ENCODE results near the gene AGPAT4. TPM values are rescaled to one million over a fixed set of nuclear protein-coding genes. Genes with fewer than 3 reads are reported as not detected.

Gene AGPAT4
- total and polyA plus RNA-seq, 2 of the 13 experiments (the other 11 are each of a cell fraction or from before 2014, with no cell fraction given), result 0.07 to 0.13 TPM

DNA sequence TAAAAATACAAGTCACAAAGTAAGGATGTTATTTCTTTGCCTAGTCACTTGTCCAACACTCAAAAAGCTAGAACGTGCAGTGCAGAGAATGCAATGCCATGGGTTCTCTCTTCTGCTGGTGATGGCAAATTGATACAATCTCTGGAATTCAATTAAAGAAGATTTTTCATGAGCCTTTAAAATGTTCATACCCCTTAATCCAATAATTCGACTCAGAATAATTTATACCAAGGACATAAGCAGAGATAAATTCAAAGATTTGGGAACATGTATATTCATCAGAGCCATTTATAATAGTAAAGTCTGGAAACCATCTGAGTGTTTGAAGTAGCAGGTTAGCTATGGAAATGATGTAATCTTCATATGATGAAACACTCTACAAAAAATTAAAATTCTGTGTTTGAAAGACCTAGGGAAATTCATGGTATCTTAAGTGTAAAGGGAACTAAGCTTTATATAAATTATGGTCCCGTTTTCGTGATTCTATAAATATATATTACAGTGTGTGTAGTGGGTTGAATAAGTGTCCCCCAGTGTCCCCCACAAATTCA lies 2.8 kb upstream of the AGPAT4 start:
- CTCF ChIA-PET (ENCODE audit: low intra/inter-chr PET ratio, low total read pairs), result no interaction called here
- in situ Hi-C loops (cut with HindIII; ENCODE audit: extremely low pct_ligation_motif_present, low pct_unique_long_range_greater_than_20kb) (no loop called here), intact Hi-C loops (cut with micrococcal nuclease; ENCODE audit: unreplicated experiment) (no loop called here)
- Histone ChIP-seq H3K79me2 (ENCODE audit: insufficient read depth, low read length) (no peaks in the 10 kb centered on the region), H3K4me2 (ENCODE audit: low read depth, low read length) (no peak overlapping the region), H3K4me1 (ENCODE audit: insufficient read depth, low read length) (no peaks in the 10 kb centered on the region), H3K9me3 (ENCODE audit: low read length) (peaks cover 5% of the 10 kb centered on the region; the same call in 1 of the 2 replicates), H3K27me3 (ENCODE audit: control insufficient read depth in 1 of 2, insufficient read depth in 2 of 2, low read length in 2 of 2) (peaks cover 0 to 6% of the 10 kb centered on the region in 2 experiments; a peak in 2 of 5 replicates), H3K27ac (ENCODE audit: extremely low read length, insufficient read depth, low read length) (no peak overlapping the region), H4K20me1 (ENCODE audit: insufficient read depth, low read length) (no peaks in the 10 kb centered on the region), H3K4me3 (replicated peaks in 1 of 3; ENCODE audit: insufficient read depth in 1 of 3, low read depth in 2 of 3, low read length in 3 of 3) (no peak overlapping the region), H3K9ac (ENCODE audit: insufficient read depth, low read depth, low read length) (no peak overlapping the region), H2AFZ (ENCODE audit: low read length) (no peak overlapping the region), H3K36me3 (replicated peaks in 1 of 2; ENCODE audit: control insufficient read depth in 1 of 2, insufficient read depth in 2 of 2, low read length in 2 of 2) (no peaks in the 10 kb centered on the region)
- ATAC-seq (no peak), DNase-seq (ENCODE audit: low spot score) (no peak), FAIRE-seq (no peak)
- 1% methylated on average over 4 of the region's 4 CpGs for WGBS (ENCODE audit: low lambda C conversion rate)
- POLR2A ChIA-PET, result no interaction called here
- TF ChIP-seq, protein P1, sequence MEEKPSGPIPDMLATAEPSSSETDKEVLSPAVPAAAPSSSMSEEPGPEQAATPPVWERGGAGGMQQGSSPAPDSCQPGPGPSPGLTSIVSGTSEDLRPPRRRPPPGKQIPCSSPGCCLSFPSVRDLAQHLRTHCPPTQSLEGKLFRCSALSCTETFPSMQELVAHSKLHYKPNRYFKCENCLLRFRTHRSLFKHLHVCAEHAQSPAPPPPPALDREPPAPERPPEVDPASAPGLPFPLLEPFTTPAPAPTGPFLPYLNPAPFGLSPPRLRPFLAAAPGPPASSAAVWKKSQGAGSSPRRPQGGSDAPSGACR (CRISPR knock-in tag; IDR thresholded peaks at IDR 0.05), result no peak
- TF ChIP-seq, protein P2, sequence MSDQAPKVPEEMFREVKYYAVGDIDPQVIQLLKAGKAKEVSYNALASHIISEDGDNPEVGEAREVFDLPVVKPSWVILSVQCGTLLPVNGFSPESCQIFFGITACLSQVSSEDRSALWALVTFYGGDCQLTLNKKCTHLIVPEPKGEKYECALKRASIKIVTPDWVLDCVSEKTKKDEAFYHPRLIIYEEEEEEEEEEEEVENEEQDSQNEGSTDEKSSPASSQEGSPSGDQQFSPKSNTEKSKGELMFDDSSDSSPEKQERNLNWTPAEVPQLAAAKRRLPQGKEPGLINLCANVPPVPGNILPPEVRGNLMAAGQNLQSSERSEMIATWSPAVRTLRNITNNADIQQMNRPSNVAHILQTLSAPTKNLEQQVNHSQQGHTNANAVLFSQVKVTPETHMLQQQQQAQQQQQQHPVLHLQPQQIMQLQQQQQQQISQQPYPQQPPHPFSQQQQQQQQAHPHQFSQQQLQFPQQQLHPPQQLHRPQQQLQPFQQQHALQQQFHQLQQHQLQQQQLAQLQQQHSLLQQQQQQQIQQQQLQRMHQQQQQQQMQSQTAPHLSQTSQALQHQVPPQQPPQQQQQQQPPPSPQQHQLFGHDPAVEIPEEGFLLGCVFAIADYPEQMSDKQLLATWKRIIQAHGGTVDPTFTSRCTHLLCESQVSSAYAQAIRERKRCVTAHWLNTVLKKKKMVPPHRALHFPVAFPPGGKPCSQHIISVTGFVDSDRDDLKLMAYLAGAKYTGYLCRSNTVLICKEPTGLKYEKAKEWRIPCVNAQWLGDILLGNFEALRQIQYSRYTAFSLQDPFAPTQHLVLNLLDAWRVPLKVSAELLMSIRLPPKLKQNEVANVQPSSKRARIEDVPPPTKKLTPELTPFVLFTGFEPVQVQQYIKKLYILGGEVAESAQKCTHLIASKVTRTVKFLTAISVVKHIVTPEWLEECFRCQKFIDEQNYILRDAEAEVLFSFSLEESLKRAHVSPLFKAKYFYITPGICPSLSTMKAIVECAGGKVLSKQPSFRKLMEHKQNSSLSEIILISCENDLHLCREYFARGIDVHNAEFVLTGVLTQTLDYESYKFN (CRISPR knock-in tag; conservative IDR thresholded peaks at IDR 0.05), result no peak
- no peak for TF ChIP-seq ZNF543 (CRISPR knock-in tag; IDR thresholded peaks at IDR 0.05)
- TF ChIP-seq, protein P3, sequence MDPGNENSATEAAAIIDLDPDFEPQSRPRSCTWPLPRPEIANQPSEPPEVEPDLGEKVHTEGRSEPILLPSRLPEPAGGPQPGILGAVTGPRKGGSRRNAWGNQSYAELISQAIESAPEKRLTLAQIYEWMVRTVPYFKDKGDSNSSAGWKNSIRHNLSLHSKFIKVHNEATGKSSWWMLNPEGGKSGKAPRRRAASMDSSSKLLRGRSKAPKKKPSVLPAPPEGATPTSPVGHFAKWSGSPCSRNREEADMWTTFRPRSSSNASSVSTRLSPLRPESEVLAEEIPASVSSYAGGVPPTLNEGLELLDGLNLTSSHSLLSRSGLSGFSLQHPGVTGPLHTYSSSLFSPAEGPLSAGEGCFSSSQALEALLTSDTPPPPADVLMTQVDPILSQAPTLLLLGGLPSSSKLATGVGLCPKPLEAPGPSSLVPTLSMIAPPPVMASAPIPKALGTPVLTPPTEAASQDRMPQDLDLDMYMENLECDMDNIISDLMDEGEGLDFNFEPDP (CRISPR knock-in tag; conservative IDR thresholded peaks at IDR 0.05), result no peak
- TF ChIP-seq, protein P4, sequence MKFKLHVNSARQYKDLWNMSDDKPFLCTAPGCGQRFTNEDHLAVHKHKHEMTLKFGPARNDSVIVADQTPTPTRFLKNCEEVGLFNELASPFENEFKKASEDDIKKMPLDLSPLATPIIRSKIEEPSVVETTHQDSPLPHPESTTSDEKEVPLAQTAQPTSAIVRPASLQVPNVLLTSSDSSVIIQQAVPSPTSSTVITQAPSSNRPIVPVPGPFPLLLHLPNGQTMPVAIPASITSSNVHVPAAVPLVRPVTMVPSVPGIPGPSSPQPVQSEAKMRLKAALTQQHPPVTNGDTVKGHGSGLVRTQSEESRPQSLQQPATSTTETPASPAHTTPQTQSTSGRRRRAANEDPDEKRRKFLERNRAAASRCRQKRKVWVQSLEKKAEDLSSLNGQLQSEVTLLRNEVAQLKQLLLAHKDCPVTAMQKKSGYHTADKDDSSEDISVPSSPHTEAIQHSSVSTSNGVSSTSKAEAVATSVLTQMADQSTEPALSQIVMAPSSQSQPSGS (CRISPR knock-in tag; IDR thresholded peaks at IDR 0.05), result no peak
- no peak for TF ChIP-seq SNRNP70 (IDR thresholded peaks at IDR 0.05; ENCODE audit: low read depth, low read length)
- no peak for TF ChIP-seq ZNF382 (CRISPR knock-in tag; IDR thresholded peaks at IDR 0.05; ENCODE audit: borderline replicate concordance)
- TF ChIP-seq HNRNPK (IDR thresholded peaks at IDR 0.05; ENCODE audit: low read depth, low read length, poor library complexity, severe bottlenecking), result no peak
- BruUV-seq (replicated peaks), result no TSS peak

All from HepG2 (cell line).